Measurements from ENCODE around the gene TAF11L5.
"Not testable (repeated sequence)": the region's sequence is repeated elsewhere in the genome, so short reads cannot be mapped to it uniquely, and the experiment has no call there.

The TAF11L5 gene

DNA sequence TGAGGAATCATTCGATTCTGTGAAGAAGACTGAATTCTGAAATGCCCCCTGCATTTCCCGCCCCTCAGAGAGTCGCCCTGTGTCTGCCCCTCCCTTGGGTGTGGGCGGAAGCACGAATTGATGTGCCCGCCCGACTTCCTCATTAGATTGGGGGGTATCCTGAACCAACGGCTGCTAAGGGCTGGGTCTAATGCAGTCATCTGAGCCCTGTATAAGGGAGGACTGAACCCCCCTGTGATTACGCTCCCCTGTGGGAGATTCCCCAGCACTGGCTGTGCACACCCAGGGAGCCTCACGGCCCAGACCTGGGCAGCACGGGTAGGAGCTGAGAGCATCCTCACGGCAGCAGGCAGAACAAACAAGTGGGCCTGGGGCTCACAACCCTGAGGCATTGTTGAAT lies 7.5 kb upstream of the TAF11L5 start:
- H3K27me3 ChIP-seq (ENCODE audit: control insufficient read depth, insufficient read depth, low read length); H3K9me3 ChIP-seq (ENCODE audit: control insufficient read depth, insufficient read depth, low read length); H3K4me1 ChIP-seq (ENCODE audit: control insufficient read depth, insufficient read depth, low read length); H3K9ac ChIP-seq (ENCODE audit: low read depth, low read length); H3K36me3 ChIP-seq (ENCODE audit: control insufficient read depth, insufficient read depth, low read length); H3K4me3 ChIP-seq (ENCODE audit: low read depth, low read length): not testable (repeated sequence)

- H3K36me3 ChIP-seq (ENCODE audit: control insufficient read depth, insufficient read depth, low read length); H3K4me3 ChIP-seq (ENCODE audit: low read depth, low read length); H3K27me3 ChIP-seq (ENCODE audit: control insufficient read depth, insufficient read depth, low read length); H3K9ac ChIP-seq (ENCODE audit: low read depth, low read length); H3K4me1 ChIP-seq (ENCODE audit: control insufficient read depth, insufficient read depth, low read length); H3K9me3 ChIP-seq (ENCODE audit: control insufficient read depth, insufficient read depth, low read length): not testable (repeated sequence)
These were observed 7.0 kb upstream of the TAF11L5 start, which contains the start of gene TAF11L3 for GRCh38 chr5:17518067-17518466. Gene TAF11L3, plus strand, starts transcription at chr5:17518367.

- H3K36me3 ChIP-seq (ENCODE audit: control insufficient read depth, insufficient read depth, low read length); H3K9me3 ChIP-seq (ENCODE audit: control insufficient read depth, insufficient read depth, low read length); H3K4me1 ChIP-seq (ENCODE audit: control insufficient read depth, insufficient read depth, low read length); H3K9ac ChIP-seq (ENCODE audit: low read depth, low read length); H3K27me3 ChIP-seq (ENCODE audit: control insufficient read depth, insufficient read depth, low read length); H3K4me3 ChIP-seq (ENCODE audit: low read depth, low read length): not testable (repeated sequence)
These were observed 5.5 kb upstream of the TAF11L5 start for GRCh38 chr5:17519508-17519907.

DNA sequence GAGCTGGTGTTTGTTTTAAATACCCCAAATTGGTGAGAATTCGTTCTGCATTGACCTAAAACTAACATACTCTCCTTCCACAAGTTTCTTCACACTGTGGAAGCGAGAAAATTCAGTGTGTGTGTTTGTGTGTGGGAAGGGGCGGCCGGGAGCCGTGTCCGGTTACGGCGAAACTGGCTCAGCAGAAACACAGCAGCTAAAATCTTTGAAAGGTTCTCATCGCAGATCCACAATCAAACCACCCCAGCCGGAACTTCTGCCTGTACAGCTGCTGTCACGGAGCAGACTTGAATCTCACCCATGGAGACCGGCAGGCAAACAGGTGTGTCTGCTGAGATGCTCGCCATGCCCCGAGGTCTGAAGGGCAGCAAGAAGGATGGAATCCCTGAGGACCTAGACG lies 3.5 kb upstream of the TAF11L5 start, which contains the start of gene TAF11L4:
Gene TAF11L4 (plus strand): TSS at position 301 of the 400 bp plus-strand sequence.
- H3K4me1 ChIP-seq (ENCODE audit: control insufficient read depth, insufficient read depth, low read length); H3K4me3 ChIP-seq (ENCODE audit: low read depth, low read length); H3K36me3 ChIP-seq (ENCODE audit: control insufficient read depth, insufficient read depth, low read length); H3K9me3 ChIP-seq (ENCODE audit: control insufficient read depth, insufficient read depth, low read length); H3K27me3 ChIP-seq (ENCODE audit: control insufficient read depth, insufficient read depth, low read length); H3K9ac ChIP-seq (ENCODE audit: low read depth, low read length): not testable (repeated sequence)

DNA sequence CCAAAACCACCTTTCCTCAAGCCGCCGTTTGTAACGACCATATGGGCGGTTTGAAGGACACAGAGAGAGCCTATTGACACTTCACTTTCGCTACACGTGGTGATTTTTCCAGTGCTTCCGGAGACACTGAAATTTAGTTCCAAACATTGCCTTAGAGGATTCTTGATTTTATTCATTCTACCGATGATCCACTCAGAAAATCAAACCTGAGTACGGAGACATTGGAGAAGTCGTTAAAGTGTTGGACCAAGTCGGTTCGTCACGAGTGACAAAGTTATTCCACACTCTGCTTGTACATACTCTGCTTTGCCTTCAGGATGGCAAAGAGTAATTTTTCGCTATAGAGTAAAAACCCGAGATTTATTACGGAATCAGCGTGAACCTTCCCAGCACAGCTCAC lies 1.5 kb downstream of the TAF11L5 start:
- not testable (repeated sequence) for H3K36me3 ChIP-seq (ENCODE audit: control insufficient read depth, insufficient read depth, low read length); H3K9me3 ChIP-seq (ENCODE audit: control insufficient read depth, insufficient read depth, low read length); H3K27me3 ChIP-seq (ENCODE audit: control insufficient read depth, insufficient read depth, low read length); H3K4me3 ChIP-seq (ENCODE audit: low read depth, low read length); H3K9ac ChIP-seq (ENCODE audit: low read depth, low read length); H3K4me1 ChIP-seq (ENCODE audit: control insufficient read depth, insufficient read depth, low read length)

- H3K4me1 ChIP-seq (ENCODE audit: control insufficient read depth, insufficient read depth, low read length); H3K9ac ChIP-seq (ENCODE audit: low read depth, low read length); H3K9me3 ChIP-seq (ENCODE audit: control insufficient read depth, insufficient read depth, low read length); H3K4me3 ChIP-seq (ENCODE audit: low read depth, low read length); H3K36me3 ChIP-seq (ENCODE audit: control insufficient read depth, insufficient read depth, low read length); H3K27me3 ChIP-seq (ENCODE audit: control insufficient read depth, insufficient read depth, low read length): not testable (repeated sequence)
These were observed 3.3 kb downstream of the TAF11L5 start, which contains the start of gene TAF11L6 for GRCh38 chr5:17528369-17528768. Gene TAF11L6, plus strand, starts transcription at chr5:17528669.
